Measurements from ENCODE around the gene ZEB1. TPM values are rescaled to one million over a fixed set of nuclear protein-coding genes. Genes with fewer than 3 reads are reported as not detected.
A peak's percentile ranks its signal among the peaks of the same experiment; 100 is the strongest.

ZEB1 gene
- total and polyA plus RNA-seq, 2 of the 4 experiments (the other 2 are of a cell fraction): 23.7 to 108 TPM

GRCh38 chr10:31318854-31319601 lies at the start of gene ZEB1 (continued):
- peak; percentile 55 for TF ChIP-seq CTCF (conservative IDR thresholded peaks at IDR 0.05; ENCODE audit: low read depth, low read length)

- Histone ChIP-seq H3K36me3 (ENCODE audit: control insufficient read depth, insufficient read depth, low read length) (no peaks in the 10 kb centered on the region), H2AK5ac (ENCODE audit: low read depth, low read length) (no peak overlapping the region), H3K23ac (ENCODE audit: low read depth, low read length) (no peak overlapping the region), H2BK5ac (ENCODE audit: low read depth, low read length, poor library complexity, severe bottlenecking) (no peak overlapping the region), H3K4ac (ENCODE audit: low read depth, low read length) (no peak overlapping the region), H4K91ac (ENCODE audit: insufficient read depth, low read depth, low read length) (no peak overlapping the region; the same call in 1 of the 2 replicates), H3K14ac (replicated peaks; ENCODE audit: low read depth, low read length) (no peak overlapping the region), H3K27ac (ENCODE audit: insufficient read depth, low read length) (no peak overlapping the region), H4K5ac (ENCODE audit: low read depth, low read length) (no peak overlapping the region; the same call in 1 of the 2 replicates), H2BK20ac (ENCODE audit: low read depth, low read length) (no peak overlapping the region), H3K27me3 (ENCODE audit: control insufficient read depth, insufficient read depth, low read length) (no peaks in the 10 kb centered on the region), H3K4me3 (ENCODE audit: insufficient read depth, low read depth, low read length) (no peak overlapping the region), H3K79me1 (ENCODE audit: low read depth in 1 of 2, low read length in 2 of 2) (peaks cover 0 to 3% of the 10 kb centered on the region in 2 experiments; a peak in 1 of 4 replicates), H2BK15ac (ENCODE audit: low read depth, low read length) (no peak overlapping the region), H3K9ac (ENCODE audit: low read depth, low read length) (no peak overlapping the region), H2BK120ac (ENCODE audit: low read depth, low read length) (no peak overlapping the region), H4K20me1 (ENCODE audit: insufficient read depth, low read length) (no peaks in the 10 kb centered on the region), H3K56ac (ENCODE audit: extremely low read depth, insufficient read depth, low read length) (no peak overlapping the region), H3K4me1 (ENCODE audit: control insufficient read depth, insufficient read depth, low read length) (no peaks in the 10 kb centered on the region), H2AFZ (replicated peaks; ENCODE audit: low read length, poor library complexity) (no peak overlapping the region), H3K9me1 (ENCODE audit: insufficient read depth, low read length) (no peaks in the 10 kb centered on the region), H4K8ac (ENCODE audit: low read depth in 2 of 2, low read length in 2 of 2) (no peak overlapping the region), H3K9me3 (ENCODE audit: control insufficient read depth, insufficient read depth, low read length) (no peaks in the 10 kb centered on the region), H2AK9ac (replicated peaks; ENCODE audit: low read depth, low read length, poor library complexity) (no peak overlapping the region), H3K18ac (ENCODE audit: low read depth, low read length) (no peak overlapping the region), H3K4me2 (ENCODE audit: low read depth, low read length) (no peak overlapping the region)
- 90% methylated on average over 2 of the region's 5 CpGs; no CpG with 5 or more reads in 1 of the 2 experiments for WGBS, 2 experiments (ENCODE audit: extremely low coverage in 2 of 2, insufficient read length in 1 of 2)
- ATAC-seq (ENCODE audit: low read depth) (no peak), DNase-seq (no peak)
- intact Hi-C loops (cut with micrococcal nuclease): no loop called here
- BruUV-seq (replicated peaks): no TSS peak
- POLR2A ChIA-PET (ENCODE audit: unreplicated experiment): no interaction called here
- CTCF ChIA-PET: no interaction called here
- dilution Hi-C loops (cut with HindIII; ENCODE audit: low sequenced_read_pairs, unreplicated experiment): no loop called here
- in situ Hi-C loops (cut with MboI; ENCODE audit: low sequenced_read_pairs): no loop called here
- no peak for TF ChIP-seq POLR2A (IDR thresholded peaks at IDR 0.05; ENCODE audit: low read depth, low read length)
- no peak for TF ChIP-seq RCOR1 (IDR thresholded peaks at IDR 0.05; ENCODE audit: insufficient replicate concordance, low read length)
- no peak for TF ChIP-seq FOS (IDR thresholded peaks at IDR 0.05; ENCODE audit: low read depth, low read length)
- TF ChIP-seq BHLHE40 (IDR thresholded peaks at IDR 0.05; ENCODE audit: low read depth, low read length): no peak
- no peak for TF ChIP-seq CEBPB (IDR thresholded peaks at IDR 0.05; ENCODE audit: low read depth, low read length)
- no peak for TF ChIP-seq RAD21 (IDR thresholded peaks at IDR 0.05; ENCODE audit: low read length)
- TF ChIP-seq SMC3 (IDR thresholded peaks at IDR 0.05; ENCODE audit: low read depth, low read length): no peak
- no peak for TF ChIP-seq MAFK (IDR thresholded peaks at IDR 0.05; ENCODE audit: low read depth, low read length)
- no peak for TF ChIP-seq CHD1 (IDR thresholded peaks at IDR 0.05; ENCODE audit: low read depth, low read length)
- TF ChIP-seq RFX5 (IDR thresholded peaks at IDR 0.05; ENCODE audit: low read depth, low read length): no peak
- TF ChIP-seq ELK1 (IDR thresholded peaks at IDR 0.05; ENCODE audit: borderline replicate concordance, low read depth, low read length): no peak
- TF ChIP-seq MXI1 (IDR thresholded peaks at IDR 0.05; ENCODE audit: borderline replicate concordance, low read depth, low read length): no peak
- TF ChIP-seq USF2 (IDR thresholded peaks at IDR 0.05; ENCODE audit: low read depth, low read length): no peak
Observed at GRCh38 chr10:31270954-31271353, 48.1 kb upstream of the ZEB1 start.
